CD4-positive, alpha-beta T cell treated with Interleukin-10 for 1 hour (primary cell): ENCODE data around the gene PHPT1.
"Not testable (repeated sequence)": the region's sequence is repeated elsewhere in the genome, so short reads cannot be mapped to it uniquely, and the experiment has no call there.

Source experiments
- DNase-seq: peaks from one replicate; pipeline ENCODE4 v3.0.0-alpha.2; 2020

Gene PHPT1

DNA sequence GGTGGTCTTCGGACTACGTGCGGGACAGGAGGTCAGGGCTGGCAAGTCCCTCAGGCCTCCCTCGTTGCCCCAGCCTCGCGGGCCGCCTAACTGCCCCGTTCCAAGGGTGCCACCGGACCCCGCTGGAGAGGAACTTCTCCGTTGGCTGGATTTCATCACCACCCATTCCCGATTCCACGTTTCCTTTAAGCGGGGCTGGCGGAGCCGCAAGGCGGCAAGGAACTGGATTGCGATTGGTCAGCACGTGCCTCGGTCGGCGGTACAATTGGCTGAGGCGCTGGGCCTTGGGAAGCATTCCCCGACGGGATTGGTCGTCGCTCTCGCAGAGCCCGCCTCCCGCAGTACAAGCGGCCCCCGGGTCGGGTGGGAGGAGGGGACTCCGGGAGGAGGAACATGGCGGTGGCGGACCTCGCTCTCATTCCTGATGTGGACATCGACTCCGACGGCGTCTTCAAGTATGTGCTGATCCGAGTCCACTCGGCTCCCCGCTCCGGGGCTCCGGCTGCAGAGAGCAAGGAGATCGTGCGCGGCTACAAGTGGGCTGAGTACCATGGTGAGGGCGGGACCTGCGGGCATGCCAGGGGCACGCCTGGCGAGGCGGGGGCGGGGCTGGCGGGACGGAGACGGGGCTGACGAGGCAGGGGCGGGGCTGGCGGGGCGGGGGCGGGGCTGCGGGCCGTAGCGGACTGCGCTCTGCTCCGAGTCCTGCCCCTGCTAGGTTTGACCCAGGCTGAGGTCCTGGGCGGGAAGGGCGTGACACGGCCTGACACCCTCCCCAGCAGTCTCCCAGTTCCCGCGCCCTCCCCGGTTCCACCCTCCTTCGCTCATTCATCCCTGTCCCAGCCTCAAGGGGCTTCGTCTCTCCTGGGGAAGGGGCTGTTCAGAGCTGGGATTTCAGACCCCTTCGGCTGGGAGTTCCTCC is at the start of gene PHPT1:
PHPT1 (plus strand) TSS at position 372 of the 922 bp plus-strand sequence; CDS start at position 394, 22 bp downstream.
- peak; percentile 97 for DNase-seq

DNA sequence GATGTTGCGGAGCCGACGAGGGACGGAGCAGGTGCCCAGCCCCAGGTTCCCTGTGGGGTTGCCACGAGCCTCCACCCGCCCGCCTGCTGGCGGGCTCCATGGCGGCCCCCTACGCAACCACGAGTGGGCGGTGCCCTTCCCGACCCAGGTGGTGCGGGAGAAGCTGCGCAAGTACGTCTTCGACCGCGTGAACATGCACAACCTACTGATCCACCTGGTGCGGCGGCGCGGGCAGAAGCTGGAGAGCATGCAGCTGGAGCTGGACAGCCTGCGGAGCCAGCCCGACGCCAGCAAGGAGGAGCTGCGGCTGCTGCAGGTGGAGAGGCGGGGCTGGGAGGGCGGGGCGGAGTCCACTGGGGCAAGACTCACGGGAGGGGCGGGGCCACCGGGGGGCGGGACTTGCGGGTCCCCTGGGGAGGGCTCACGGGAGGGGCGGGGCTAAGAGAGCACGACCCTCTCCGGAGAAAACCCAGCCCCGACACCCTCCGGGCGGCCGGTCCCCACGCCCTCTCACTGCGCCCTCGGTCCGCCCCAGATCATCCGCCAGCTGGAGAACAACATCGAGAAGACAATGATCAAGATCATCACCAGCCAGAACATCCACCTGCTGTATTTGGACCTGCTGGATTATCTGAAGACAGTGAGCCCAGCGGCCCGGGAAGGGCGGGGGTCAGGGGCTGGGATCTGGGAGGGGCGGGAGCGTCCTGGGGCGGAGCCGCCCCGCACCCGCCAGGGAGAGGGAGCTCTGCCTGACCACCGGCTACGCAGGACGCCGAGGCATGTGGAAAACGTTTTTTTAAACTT is 49.2 kb upstream of the PHPT1 start:
- peak; percentile 91 for DNase-seq

DNA sequence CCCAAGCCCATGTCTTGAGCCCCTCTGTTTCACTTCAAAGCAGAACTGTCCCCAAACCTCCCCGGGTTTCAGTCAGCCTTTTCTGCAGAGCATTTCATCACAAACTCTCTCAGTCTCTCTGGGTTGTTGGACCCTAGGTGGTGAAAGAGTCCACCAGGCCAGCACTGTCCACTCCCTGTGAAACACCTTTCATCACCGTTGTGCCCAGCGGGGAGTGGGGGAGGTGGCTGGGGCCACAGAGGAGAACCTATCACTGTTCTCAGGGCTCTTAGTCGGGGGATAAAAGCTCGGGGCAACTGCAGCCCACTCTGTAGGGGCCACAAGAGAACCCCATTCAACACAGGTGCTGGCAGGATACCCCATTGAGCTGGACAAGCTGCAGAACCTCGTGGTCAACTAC is 46.9 kb upstream of the PHPT1 start:
- DNase-seq: no peak

DNA sequence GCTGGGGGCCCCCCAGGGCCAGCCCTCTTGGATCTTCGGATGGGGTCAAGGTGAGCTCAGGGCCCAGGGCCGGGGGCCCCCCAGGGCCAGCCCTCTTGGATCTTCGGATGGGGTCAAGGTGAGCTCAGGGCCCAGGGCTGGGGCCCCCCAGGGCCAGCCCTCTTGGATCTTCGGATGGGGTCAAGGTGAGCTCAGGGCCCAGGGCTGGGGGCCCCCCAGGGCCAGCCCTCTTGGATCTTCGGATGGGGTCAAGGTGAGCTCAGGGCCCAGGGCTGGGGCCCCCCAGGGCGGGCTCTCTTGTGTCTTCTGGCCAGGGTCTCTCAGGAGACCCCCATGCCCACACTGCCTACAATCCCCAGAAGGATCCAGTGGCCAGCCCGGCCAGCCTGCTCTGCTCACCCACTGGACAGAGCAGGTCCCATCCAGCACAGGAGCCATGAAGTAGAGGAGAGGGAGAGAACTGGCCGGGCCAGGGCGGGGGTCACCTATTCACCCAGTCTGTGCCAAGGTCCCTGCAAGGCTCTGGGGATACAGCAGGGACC is 46.1 kb upstream of the PHPT1 start:
- DNase-seq: not testable (repeated sequence)

DNA sequence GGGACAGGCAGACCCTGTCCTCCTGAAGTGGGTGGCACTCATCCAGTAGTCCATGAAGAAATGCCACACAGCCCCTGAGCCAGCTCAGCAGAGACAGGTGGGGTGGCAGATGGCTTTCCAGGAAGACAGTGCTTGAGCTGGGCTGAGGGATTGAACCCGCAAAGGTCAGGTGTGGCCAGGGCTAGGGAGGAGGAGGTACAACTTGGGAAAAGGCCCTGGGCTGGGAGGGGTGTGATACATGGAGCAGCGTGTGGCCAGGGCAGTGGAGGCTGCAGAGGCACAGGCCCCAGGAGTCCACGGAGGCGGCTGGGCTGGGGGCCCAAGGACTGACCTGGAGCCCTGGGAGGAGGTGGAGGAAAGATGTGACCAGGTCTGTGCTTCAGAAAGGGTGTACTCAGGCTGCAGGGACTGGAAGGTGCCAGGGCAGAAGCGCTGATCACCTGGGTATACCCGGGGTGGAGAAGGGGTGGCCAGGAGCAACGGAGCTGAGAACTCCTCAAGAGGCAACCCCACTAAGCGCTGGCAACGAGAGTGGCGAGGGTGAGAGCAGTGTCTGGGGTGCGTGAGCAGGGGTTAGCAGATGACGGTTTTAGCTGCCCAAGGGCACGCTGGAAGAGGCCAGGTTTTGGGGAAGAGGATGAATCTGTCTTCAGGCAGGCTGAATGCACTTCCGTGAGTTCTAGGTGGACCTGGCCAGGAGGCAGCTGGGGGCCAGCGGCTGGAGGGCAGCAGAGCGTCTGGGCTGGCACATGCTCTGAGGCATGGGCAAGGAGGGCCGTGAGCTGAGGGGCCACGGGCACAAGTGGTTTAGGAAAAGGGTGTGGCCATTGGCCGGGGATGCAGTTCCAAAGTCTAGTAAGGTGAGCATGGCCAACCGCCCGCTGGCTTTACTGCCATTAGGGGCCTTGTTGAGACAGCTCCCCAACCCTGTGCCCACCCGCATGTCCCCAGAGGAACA is 45.4 kb upstream of the PHPT1 start:
- DNase-seq: no peak

DNA sequence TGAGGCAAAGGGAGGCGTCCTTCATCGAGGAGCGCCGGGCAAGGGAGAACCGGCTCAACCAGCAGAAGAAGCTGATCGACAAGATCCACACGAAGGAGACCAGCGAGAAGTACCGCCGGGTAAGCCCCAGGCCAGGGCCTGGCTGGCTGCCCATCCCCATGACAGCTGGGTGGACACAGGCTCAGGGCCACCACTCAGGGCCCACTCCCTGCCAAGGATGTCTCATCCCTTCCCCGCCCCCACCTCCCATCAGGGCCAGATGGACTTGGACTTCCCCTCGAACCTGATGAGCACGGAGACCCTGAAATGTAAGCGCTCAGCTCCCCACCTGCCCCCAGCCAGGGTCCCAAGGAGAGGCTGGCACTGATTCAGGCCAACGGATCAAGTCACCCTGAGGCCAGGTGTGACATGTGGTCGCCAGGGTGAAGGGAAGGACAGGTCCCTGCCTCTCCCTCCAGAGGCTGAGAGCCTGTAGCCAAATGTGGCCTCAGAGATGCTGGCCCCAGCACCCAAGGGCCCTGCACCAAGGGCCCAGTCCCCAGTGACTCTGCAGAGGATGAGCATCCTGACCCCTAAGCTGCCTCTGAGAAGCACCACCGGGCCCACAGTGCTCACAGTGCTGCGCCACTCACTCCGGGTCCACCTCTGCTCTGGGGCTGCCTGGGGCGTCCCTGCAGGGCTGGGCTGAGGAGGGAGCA is 44.6 kb upstream of the PHPT1 start:
- DNase-seq: no peak

DNA sequence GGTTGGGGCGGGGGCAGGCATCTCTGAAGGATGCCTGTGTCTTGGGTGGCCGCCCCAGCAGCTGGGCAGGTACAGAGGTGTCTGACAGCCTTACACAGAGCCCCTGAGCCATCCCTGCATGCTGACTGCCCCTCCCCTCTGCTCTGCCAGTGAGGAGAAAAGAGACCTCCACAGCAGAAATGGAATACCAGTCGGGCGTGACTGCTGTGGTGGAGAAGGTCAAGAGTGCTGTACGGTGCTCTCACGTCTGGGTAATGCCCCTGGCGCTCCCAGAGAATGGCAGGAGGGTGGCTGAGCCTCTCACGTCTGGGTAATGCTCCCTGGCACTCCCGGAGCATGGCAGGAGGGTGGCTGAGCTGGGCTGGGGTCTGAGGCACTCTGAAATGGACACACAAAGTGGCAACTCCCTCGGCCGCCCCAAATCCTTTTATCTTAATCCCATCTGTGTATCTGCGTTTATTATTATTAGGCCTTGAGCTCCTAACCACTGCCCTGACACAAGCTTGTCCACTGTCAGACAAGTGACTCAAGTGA is 43.9 kb upstream of the PHPT1 start:
- no peak for DNase-seq

DNA sequence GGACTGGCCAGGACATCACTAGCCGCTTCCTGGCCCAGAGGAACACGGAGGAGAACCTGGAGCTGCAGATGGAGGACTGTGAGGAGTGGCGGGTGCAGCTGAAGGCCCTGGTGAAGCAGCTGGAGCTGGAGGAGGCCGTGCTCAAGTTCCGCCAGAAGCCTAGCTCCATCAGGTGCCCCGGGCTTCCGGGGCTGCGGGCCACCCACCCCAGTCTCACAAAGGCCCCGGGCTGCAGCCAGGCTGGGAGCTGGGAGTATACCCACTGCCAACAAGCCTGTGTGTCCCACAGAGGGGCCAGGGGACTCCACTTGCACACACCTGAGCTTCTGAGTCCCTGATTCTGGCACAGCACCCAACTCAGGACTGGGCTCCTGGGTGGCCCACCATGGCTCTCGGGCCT is 43.1 kb upstream of the PHPT1 start:
- no peak for DNase-seq

DNA sequence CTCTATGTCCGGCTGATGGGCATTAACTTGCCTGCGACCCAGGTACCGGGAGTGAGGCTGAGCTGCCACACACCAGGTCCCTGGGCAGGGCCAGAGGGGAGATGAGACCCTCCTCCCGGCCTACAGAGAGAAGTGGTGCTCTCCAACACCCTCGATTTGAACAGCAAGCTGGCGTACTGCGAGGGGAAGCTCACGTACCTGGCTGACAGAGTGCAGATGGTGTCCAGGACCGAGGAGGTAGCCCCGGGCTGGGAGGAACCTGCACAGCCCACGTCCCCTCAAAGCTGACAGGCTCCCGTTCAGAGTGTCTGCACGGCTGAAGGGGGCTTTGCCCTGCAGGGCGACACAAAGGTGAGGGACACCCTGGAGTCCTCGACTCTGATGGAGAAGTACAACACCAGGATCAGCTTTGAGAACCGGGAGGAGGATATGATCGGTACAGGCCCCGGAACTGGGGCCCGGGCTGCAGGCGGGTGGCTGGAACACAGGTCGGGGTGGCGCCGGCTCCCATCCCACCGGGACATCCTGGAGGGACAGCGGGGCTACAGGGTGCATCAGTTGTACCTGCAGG is 42.5 kb upstream of the PHPT1 start:
- no peak for DNase-seq

DNA sequence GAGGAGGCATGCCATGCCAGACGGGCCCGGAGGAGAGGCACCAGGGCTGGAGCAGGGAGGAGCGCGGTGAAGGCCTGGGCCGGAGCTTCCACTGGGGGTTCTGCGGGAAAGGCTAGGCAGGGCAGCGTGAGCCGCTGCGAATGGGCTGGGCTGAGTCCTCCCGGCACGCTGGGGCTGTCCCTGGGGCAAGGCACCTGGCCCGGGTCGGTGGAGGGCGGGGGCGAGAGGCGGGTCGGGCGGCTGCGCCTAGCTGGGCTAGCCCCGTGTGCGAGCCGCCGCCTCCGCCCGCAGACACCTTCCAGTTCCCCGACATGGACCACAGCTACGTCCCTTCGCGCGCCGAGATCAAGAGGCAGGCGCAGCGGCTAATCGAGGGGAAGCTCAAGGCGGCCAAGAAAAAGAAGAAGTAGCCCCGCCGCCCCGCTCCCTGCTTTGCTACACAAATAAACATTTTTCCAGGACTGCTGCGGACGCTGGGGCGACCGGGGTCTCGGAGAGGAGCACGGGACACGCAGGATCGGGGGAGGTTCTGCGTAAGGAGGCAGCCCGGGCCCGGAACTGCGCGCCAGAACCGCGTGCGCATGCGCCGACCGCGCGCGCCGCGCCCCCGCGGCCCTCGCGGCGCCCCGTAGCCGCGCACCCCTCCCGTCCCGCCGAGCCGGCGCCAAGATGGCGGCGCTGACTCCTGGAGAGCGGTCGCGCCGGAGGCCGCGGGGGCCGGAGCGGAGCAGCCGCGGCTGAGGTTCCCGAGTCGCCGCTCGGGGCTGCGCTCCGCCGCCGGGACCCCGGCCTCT is 41.7 kb upstream of the PHPT1 start, which contains the start of gene RABL6:
RABL6 (plus strand) TSS at position 668 of the 794 bp plus-strand sequence. CDS start 249 bp downstream, outside the sequence.
- peak; percentile 86 for DNase-seq

DNA sequence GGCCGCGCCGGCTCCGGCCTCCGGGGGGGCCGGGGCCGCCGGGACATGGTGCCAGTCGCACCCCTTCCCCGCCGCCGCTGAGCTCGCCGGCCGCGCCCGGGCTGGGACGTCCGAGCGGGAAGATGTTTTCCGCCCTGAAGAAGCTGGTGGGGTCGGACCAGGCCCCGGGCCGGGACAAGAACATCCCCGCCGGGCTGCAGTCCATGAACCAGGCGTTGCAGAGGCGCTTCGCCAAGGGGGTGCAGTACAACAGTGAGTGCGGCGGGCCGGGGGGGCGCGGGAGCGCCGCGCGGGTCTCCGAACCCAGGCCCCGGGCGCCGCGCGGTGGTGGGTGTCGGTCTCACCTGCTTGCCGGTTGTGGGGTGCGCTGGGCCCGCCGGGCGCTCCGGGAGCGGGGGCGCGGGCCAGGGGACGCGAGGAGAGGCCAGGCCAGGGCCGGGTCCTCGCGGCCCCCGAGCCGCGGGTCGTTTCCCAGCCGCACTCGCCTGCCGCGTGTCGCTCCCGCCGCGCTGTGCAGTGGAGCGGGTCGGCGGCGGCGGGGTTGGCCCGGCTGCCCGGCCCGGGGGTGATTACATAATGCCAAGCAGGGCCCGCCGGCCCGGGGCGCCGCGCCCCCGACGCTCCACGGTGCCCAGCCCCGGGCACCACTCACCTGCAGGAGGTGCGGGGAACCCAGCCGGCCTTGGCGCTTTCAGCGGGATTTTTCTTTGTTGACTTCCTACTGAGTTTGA is 41.0 kb upstream of the PHPT1 start:
- peak; percentile 56 for DNase-seq

DNA sequence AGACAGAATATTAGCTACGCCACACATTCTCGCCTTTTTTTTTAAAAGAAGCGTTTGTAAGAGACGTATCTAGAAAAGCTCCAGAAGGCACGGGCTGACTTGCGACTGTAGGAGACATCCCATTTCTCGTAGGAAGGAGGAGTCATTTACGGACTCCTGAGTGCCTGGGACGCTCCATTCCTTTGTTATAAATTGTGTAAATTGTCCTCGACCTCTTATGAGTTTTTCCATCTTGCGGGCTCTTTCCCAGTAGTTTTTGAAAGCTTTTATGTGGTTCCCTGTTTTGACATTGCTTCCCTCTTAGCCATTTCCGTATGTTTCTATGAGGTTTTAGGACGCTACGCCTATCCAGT is 40.4 kb upstream of the PHPT1 start:
- no peak for DNase-seq

DNA sequence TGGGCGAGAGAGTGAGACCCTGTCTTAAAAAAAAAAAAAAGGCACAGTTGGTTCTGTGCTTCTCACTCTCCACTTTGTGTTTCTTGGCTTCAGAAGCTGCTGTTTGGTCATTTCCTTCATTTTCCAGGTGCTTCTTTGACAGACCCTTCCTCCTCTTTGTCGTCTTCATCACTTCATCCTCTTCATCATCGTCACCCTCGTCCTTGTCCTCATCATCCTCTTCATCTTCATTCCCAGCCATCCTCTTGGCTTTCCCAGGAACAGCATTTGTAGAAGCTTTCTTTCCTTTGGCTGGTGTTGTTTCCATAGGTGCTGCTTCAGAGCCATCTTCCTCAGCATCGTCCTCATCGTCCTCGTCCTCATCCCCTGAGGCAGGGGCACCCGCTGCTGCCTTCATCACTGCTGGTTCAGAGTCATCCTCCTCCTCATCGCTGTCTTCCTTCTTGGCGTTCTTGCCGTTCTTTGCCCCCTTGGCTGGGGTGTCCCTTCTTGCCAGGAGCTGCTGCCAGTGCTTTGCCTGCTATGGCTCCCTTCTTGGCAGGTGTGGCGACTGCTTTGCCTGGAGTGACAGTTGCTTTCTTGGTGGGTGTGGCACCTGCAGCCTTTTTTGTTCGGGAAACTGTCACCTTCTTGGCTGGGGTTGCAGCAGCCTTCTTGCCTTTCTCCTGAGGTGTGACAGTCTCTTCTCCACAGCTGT is 34.3 kb upstream of the PHPT1 start:
- DNase-seq: no peak

DNA sequence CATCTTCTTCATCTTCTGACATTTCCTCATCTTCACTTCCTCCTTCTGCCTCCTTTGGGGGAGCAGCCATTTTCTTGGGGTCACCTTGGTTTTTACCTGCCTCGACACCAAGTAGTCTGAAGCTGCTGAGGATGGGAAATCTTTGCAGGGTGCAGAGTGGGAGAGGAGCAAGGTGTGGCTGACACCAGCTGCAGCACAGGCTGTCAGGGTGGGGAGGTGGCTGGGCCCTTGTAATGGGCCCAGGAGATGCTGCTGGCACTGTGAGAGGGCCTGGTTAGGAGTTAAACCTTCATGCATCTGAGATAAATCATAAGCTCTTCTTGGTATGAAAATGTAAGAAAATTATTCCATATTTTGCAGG is 33.8 kb upstream of the PHPT1 start:
- DNase-seq: no peak

DNA sequence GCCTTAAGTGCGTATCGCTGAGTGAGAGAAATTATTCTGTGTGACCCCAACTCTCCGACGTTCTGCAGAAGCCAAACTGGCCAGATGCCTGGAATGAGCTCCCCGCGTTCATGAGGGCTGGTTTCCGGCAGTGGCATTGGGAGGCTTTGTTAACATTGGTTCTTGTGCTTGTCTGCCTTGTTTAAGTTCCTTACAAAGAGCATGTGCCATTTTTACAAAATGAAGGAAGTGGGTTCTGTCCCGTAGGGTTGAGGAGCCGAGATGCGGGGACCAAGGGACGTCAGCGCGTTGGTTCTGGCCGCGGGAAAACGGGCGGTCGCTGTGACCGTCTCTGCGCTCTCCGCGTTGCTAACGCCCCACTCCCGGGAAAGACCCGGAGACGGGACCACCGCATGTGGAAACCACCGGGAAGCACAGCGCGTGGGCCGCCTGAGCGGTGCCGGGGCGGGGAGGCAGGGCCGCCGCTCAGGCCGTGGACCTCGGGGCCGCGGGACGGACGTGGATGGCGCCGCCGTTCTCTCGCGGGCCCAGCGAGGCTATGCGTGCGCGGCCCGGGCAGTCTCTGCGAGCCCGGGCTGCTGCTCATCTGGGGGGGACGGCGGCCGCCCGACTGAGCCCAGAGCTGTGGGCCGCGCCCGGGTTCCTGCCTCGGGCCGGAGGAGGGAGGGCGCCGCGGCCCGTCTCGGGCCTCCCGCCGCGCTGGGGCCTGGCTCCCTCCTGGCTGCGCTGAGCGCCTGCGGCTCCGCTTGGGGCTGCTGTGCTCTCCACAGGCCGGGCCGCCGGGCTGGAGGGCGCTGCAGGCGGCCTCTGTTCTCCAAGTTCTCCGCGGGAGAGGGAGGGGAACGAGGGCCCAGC is 28.0 kb upstream of the PHPT1 start:
- DNase-seq: no peak

DNA sequence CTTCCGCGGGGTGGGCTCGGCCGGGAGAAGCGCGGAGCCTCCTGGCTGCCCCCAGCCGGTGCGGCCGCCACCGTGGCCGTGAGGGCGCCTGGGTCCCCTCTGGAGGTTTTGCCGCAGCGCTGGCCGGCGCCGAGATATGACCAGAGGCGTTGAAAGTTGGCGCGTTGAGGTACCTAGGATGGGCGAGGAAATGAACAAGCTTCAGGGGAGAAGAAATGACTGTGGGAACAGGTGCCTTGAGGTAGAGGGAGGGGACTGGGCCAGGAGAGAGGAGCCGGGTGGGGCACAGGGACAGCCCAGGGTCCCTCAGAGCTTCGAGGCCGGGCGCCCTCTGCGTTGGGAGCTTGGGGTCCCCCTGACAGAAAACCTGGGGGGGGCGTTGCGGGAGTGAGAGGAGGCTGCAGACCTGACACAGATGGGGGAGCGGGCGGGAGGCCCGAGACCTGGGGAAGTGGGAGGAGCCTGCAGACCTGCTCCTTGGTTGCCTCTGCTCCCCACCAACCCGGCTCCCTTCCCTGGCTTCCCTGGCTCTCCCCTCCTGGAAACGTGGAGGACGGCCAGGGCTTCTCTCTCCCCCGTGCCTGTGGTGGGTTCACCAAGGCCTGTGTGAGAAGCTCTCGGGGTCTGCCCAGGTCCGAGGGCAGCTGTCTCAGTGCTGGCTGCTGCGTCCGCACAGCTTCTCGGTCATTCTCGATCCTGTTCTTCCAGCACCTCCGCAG is 27.2 kb upstream of the PHPT1 start:
- no peak for DNase-seq
